Endothelial cell (in vitro differentiated cells): ENCODE results near the gene STRN. TPM values are rescaled to one million over a fixed set of nuclear protein-coding genes. Genes with fewer than 3 reads are reported as not detected.
"Not testable (repeated sequence)": the region's sequence is repeated elsewhere in the genome, so short reads cannot be mapped to it uniquely, and the experiment has no call there.

Experiments
- DNase-seq: peaks from one replicate; pipeline ENCODE4 v3.0.0; 2021; ENCODE audit warnings: low spot score
- H3K27ac Mint-ChIP-seq: one replicate; pipeline ENCODE4 v1.8.0; 2021; ENCODE audit warnings: mixed read lengths, inconsistent platforms; ENCODE audit not compliant: unreplicated experiment
- H3K27me3 Mint-ChIP-seq: one replicate; pipeline ENCODE4 v1.8.0; 2021; ENCODE audit warnings: mild to moderate bottlenecking, moderate library complexity, mixed read lengths, inconsistent platforms; ENCODE audit not compliant: unreplicated experiment
- H3K36me3 Mint-ChIP-seq: one replicate; pipeline ENCODE4 v1.8.0; 2021; ENCODE audit warnings: mild to moderate bottlenecking, low read depth, mixed read lengths, inconsistent platforms; ENCODE audit not compliant: unreplicated experiment
- H3K4me1 Mint-ChIP-seq: one replicate; pipeline ENCODE4 v1.8.0; 2021; ENCODE audit warnings: mild to moderate bottlenecking, mixed read lengths, inconsistent platforms; ENCODE audit not compliant: unreplicated experiment
- H3K4me3 Mint-ChIP-seq: one replicate; pipeline ENCODE4 v1.8.0; 2021; ENCODE audit warnings: mild to moderate bottlenecking, mixed read lengths, inconsistent platforms; ENCODE audit not compliant: unreplicated experiment
- H3K9me3 Mint-ChIP-seq: one replicate; pipeline ENCODE4 v1.8.0; 2021; ENCODE audit warnings: mixed read lengths, inconsistent platforms; ENCODE audit not compliant: unreplicated experiment
- CTCF ChIP-seq: fragments of 200-600 bp; sonication (generic); IDR thresholded peaks from one replicate; pipeline ENCODE4 v1.5.0; 2021; ENCODE audit warnings: antibody characterized with exemption; ENCODE audit not compliant: unreplicated experiment
- total RNA-seq: library from RNA; stranded (reverse); fragmentation: NEBNext Ultra II Directional; extraction: Animal tissue kit (Norgen Biotek cat#: 25700); gene quantifications from one replicate; pipeline ENCODE4 v1.2.1, GENCODE V29; 2021; ENCODE audit not compliant: unreplicated experiment

The STRN gene
- total RNA-seq, 1 donor from 2014 or later: 52.0 TPM

- no peak for TF ChIP-seq CTCF
- no peak for DNase-seq
- peaks cover 34% of the 10 kb centered on the region for H3K36me3 Mint-ChIP-seq
- peaks cover 12% of the 10 kb centered on the region for H3K4me1 Mint-ChIP-seq
- no peak overlapping the region for H3K4me3 Mint-ChIP-seq
- H3K9me3 Mint-ChIP-seq: no peaks in the 10 kb centered on the region
- no peak overlapping the region for H3K27ac Mint-ChIP-seq
- no peaks in the 10 kb centered on the region for H3K27me3 Mint-ChIP-seq
Measured at GRCh38 chr2:37000988-37001556, 34.7 kb upstream of the STRN start.

GRCh38 chr2:37000318-37000717, 34.0 kb upstream of the STRN start:
- no peaks in the 10 kb centered on the region for H3K9me3 Mint-ChIP-seq
- no peak overlapping the region for H3K27ac Mint-ChIP-seq
- H3K4me1 Mint-ChIP-seq: peaks cover 12% of the 10 kb centered on the region
- no peak overlapping the region for H3K4me3 Mint-ChIP-seq
- DNase-seq: no peak
- TF ChIP-seq CTCF: no peak
- peaks cover 34% of the 10 kb centered on the region for H3K36me3 Mint-ChIP-seq
- H3K27me3 Mint-ChIP-seq: no peaks in the 10 kb centered on the region

GRCh38 chr2:36999416-36999815, 33.1 kb upstream of the STRN start:
- H3K27ac Mint-ChIP-seq, H3K4me1 Mint-ChIP-seq, DNase-seq, H3K9me3 Mint-ChIP-seq, H3K27me3 Mint-ChIP-seq: not testable (repeated sequence)
- Mint-ChIP-seq H3K36me3 (peaks cover 25% of the 10 kb centered on the region), H3K4me3 (peak overlapping the region; percentile 56)

DNA sequence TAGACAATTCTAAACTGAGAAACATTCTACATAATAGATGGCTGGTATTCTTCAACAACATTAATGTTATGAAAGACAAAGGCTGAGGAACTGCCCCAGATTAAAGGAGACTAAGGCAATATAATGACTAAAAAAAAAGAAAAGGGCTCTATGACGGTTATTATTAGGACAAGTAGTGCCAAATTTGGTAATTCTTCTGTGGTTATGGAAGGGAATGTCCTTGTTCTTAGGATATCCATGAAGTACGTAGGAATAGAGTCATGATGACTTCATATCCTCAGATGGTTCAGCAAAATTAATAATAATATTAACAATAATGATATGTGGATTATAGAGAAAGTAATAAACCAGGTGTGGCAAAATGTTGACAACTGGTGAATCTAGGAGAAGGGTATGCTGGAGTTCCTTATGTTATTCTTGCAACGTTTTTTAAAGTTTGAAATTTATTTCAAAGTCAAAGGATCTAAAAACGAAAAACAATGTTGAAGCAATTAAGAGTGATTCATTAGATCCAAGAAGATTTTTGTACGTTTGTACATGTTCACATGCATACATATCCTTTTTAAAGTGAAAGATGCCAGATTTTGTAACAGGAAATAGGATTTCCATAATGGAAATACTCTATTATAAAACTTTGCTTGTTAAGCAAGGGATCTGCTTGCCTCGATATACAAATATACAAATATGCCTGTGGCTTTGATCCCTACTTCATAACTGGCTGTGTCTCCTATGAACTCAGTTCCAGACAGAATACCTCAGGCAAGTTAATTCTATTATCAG, 27.7 kb upstream of the STRN start:
- DNase-seq: no peak
- Mint-ChIP-seq H3K27me3 (peaks cover 2% of the 10 kb centered on the region), H3K9me3 (no peaks in the 10 kb centered on the region), H3K4me3 (no peak overlapping the region), H3K27ac (no peak overlapping the region), H3K4me1 (no peaks in the 10 kb centered on the region), H3K36me3 (peaks cover 20% of the 10 kb centered on the region)
- TF ChIP-seq CTCF: no peak

DNA sequence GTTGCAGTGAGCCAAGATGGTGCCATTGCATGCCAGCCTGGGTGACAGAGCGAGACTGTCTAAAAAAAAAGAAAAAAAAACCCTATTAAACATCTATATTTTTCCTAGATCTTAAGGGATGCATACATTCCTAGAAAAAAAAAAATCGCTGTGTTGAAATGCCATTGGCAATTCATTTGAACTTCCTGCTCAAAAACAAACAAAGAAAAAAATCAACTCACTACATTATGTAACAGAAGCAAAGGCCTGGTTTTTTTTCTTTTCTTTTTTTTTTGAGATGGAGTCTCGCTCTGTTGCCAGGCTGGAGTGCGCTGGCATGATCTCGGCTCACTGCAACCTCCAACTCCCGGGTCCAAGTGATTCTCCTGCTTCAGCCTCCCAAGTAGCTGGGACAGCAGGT, 21.7 kb upstream of the STRN start:
- no peak for DNase-seq
- H3K27ac Mint-ChIP-seq: no peak overlapping the region
- H3K36me3 Mint-ChIP-seq: peaks cover 11% of the 10 kb centered on the region
- no peaks in the 10 kb centered on the region for H3K4me1 Mint-ChIP-seq
- peaks cover 2% of the 10 kb centered on the region for H3K27me3 Mint-ChIP-seq
- H3K9me3 Mint-ChIP-seq: no peaks in the 10 kb centered on the region
- TF ChIP-seq CTCF: no peak
- no peak overlapping the region for H3K4me3 Mint-ChIP-seq
